Measurements from ENCODE around the gene KDM2A. TPM values are rescaled to one million over a fixed set of nuclear protein-coding genes. Genes with fewer than 3 reads are reported as not detected.

Gene KDM2A
- total RNA-seq, 4 donors from 2014 or later, result 48.2 to 94.9 (median 73.5) TPM

DNA sequence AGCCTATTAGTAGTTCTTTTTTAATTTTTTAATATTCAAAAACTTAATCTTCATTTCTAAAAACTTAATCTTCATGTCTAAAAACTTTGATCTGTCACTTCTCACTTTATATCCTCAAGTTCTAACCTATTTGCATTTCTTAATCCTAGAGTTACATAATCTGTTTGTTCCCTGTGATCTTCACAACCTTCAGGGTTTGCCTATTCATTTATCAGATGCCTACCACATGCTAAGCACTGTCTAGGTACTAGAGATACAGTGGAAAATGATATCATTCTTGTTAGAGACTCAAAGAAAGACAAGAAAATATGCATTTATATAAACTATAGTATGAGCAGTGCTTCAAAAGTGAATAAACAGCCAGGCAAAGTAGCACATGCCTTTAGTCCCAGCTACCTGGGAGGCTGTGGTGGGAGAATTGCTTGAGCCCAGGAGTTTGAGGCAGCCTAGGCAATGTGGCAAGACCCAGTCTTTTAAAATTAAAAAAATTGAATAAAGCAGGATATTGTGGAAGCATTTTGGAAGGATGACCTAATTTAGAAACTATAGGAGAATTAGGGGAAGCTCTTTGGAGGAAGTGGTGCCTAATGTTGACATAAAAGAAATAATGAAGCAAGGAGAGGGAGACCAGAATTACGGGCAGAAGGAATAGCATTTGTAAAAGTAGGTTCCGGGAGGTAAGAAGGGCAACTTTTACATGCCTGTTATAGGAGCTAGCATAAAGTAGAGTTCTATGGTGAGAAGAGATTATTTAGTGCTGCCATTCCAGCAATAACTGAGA, 92.8 kb downstream of the KDM2A start:
- intact Hi-C loops (cut with DNase I; ENCODE audit: low total_unique reads), result no loop called here
- Histone ChIP-seq H3K9me3 (no peaks in the 10 kb centered on the region), H3K36me3 (no peaks in the 10 kb centered on the region), H3K4me3 (no peak overlapping the region), H3K27me3 (no peaks in the 10 kb centered on the region), H3K4me1 (no peaks in the 10 kb centered on the region), H3K27ac (no peak overlapping the region)
- DNase-seq, result no peak
- TF ChIP-seq POLR2A (IDR thresholded peaks at IDR 0.05), result no peak
- TF ChIP-seq, protein P1, sequence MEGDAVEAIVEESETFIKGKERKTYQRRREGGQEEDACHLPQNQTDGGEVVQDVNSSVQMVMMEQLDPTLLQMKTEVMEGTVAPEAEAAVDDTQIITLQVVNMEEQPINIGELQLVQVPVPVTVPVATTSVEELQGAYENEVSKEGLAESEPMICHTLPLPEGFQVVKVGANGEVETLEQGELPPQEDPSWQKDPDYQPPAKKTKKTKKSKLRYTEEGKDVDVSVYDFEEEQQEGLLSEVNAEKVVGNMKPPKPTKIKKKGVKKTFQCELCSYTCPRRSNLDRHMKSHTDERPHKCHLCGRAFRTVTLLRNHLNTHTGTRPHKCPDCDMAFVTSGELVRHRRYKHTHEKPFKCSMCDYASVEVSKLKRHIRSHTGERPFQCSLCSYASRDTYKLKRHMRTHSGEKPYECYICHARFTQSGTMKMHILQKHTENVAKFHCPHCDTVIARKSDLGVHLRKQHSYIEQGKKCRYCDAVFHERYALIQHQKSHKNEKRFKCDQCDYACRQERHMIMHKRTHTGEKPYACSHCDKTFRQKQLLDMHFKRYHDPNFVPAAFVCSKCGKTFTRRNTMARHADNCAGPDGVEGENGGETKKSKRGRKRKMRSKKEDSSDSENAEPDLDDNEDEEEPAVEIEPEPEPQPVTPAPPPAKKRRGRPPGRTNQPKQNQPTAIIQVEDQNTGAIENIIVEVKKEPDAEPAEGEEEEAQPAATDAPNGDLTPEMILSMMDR (IDR thresholded peaks at IDR 0.05), result no peak

DNA sequence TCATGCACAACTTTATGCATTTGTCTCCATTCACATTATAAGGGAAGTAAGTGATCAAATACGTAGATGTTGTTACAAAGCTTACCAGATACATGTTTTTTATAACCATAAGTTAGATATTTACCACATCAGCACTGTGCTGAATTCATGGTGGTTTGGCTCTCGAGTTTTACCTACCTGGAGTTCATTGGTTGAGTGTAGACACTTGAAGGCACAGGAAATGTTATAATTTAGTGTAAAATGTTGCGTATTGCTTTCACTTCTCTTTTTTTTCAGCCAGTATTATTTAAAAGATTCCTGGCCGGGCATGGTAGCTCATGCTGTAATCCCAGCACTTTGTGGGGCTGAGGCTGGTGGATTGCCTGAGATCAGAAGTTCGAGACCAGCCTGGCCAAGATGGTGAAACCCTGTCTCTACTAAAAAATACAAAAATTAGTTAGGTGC, 94.1 kb downstream of the KDM2A start:
- Histone ChIP-seq H3K27me3 (no peaks in the 10 kb centered on the region), H3K4me3 (no peak overlapping the region), H3K9me3 (no peaks in the 10 kb centered on the region), H3K36me3 (no peaks in the 10 kb centered on the region), H3K27ac (no peak overlapping the region), H3K4me1 (no peaks in the 10 kb centered on the region)
- TF ChIP-seq, protein P1 (IDR thresholded peaks at IDR 0.05), result no peak
- TF ChIP-seq POLR2A (IDR thresholded peaks at IDR 0.05), result no peak
- DNase-seq, result no peak
- intact Hi-C loops (cut with DNase I; ENCODE audit: low total_unique reads), result no loop called here

DNA sequence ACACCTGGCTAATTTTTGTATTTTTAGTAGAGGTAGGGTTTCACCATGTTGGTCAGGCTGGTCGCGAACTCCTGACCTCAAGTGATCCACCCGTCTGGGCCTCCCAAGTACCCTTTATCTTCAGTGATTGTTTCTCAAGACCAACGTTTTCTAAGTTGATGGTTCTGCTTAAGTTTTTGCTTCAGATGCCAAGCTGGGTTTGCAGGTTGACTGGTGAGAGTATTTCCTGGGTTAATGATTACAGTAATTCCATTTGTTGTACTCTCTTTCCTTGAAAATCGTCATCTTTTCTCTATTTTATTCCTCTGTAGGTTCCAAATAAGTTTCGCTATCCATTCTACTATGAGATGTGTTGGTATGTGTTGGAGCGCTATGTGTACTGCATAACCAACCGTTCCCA, 108.7 kb downstream of the KDM2A start:
- Histone ChIP-seq H3K9me3 (no peaks in the 10 kb centered on the region), H3K27ac (no peak overlapping the region), H3K4me1 (no peaks in the 10 kb centered on the region), H3K36me3 (no peaks in the 10 kb centered on the region), H3K4me3 (no peak overlapping the region), H3K27me3 (no peaks in the 10 kb centered on the region)
- no peak for TF ChIP-seq POLR2A (IDR thresholded peaks at IDR 0.05)
- TF ChIP-seq, protein P1 (IDR thresholded peaks at IDR 0.05), result no peak
- intact Hi-C loops (cut with DNase I; ENCODE audit: low total_unique reads), result no loop called here
- no peak for DNase-seq

DNA sequence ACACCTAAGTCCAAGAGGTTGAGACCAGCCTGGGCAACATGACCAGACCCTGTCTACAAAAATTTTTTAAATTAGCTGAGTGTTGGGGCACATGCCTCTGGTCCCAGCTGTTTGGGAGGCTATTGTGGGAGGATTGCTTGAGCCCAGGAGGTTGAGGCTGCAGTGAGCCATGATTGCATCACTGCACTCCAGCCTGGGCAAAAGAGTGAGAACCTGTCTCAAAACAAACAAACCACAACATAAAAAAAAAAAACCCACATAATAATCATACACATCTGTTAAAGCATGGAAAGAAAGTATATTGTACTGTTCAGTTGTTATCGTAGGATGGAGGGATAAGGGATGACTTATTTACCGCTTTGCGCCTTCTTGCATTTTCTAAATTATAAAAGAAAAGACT, 111.3 kb downstream of the KDM2A start:
- Histone ChIP-seq H3K4me1 (no peaks in the 10 kb centered on the region), H3K27ac (no peak overlapping the region), H3K27me3 (no peaks in the 10 kb centered on the region), H3K9me3 (no peaks in the 10 kb centered on the region), H3K36me3 (no peaks in the 10 kb centered on the region), H3K4me3 (no peak overlapping the region)
- DNase-seq, result no peak
- intact Hi-C loops (cut with DNase I; ENCODE audit: low total_unique reads), result no loop called here
- no peak for TF ChIP-seq POLR2A (IDR thresholded peaks at IDR 0.05)
- TF ChIP-seq, protein P1 (IDR thresholded peaks at IDR 0.05), result no peak

DNA sequence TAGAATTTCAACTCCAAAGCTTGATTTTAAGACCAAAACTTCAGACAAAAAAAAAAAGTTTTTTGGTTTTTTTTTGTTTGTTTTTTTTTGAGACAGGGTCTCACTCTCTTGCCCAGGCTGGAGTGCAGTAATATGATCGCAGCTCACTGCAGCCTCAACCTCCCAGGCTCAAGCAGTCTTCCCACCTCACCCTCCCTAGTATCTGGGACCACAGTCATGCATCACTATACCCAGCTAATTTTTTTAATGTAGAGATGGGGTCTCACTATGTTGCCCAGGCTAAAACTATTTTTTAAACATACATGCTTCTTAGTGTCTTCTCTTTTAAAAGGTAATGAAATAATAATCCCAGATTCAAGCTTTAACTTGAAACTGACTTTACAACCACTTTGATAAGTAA, 111.8 kb downstream of the KDM2A start:
- no peak overlapping the region for H3K27ac ChIP-seq
- intact Hi-C loops (cut with DNase I; ENCODE audit: low total_unique reads), result no loop called here
- H3K36me3 ChIP-seq, result no peaks in the 10 kb centered on the region
- no peak for DNase-seq
- no peak overlapping the region for H3K4me3 ChIP-seq
- H3K27me3 ChIP-seq, result no peaks in the 10 kb centered on the region
- H3K9me3 ChIP-seq, result no peaks in the 10 kb centered on the region
- no peak for TF ChIP-seq POLR2A (IDR thresholded peaks at IDR 0.05)
- TF ChIP-seq, protein P1 (IDR thresholded peaks at IDR 0.05), result no peak
- H3K4me1 ChIP-seq, result no peaks in the 10 kb centered on the region

Measured in uterus (tissue), 4 donors.